SU-DHL-6 (cell line): ENCODE measurements around the gene PPP2R3C.
"Not testable (repeated sequence)": the region's sequence is repeated elsewhere in the genome, so short reads cannot be mapped to it uniquely, and the experiment has no call there.

Experiments
- H2AFZ ChIP-seq: fragments of 200-600 bp; sonication (generic); 2 replicates; pipeline ENCODE4 v1.6.1; 2014; ENCODE audit warnings: low read depth, mild to moderate bottlenecking, moderate library complexity, mixed read lengths, antibody characterized with exemption, low read length; ENCODE audit not compliant: severe bottlenecking
- H3F3A ChIP-seq: fragments of 200-600 bp; shearing (Covaris generic); 2 replicates; pipeline ENCODE4 v1.6.0; 2016; ENCODE audit warnings: antibody characterized with exemption, mild to moderate bottlenecking; ENCODE audit not compliant: insufficient read depth
- H3K27ac ChIP-seq: fragments of 200-600 bp; sonication (generic); 2 replicates; pipeline ENCODE4 v1.5.1; 2016; ENCODE audit warnings: low read depth, mild to moderate bottlenecking, low read length, moderate library complexity, mixed read lengths
- H3K27me3 ChIP-seq: fragments of 200-600 bp; sonication (generic), shearing (Covaris generic); 2 replicates; pipeline ENCODE4 v1.6.0; 2014; ENCODE audit warnings: mild to moderate bottlenecking, low read length
- H3K36me3 ChIP-seq: fragments of 200-600 bp; sonication (generic); 2 replicates; pipeline ENCODE4 v1.6.1; 2014; ENCODE audit warnings: mild to moderate bottlenecking, low read length, mixed read lengths
- H3K4me2 ChIP-seq: fragments of 300-600, 200-600 bp; shearing (Covaris generic), sonication (generic); 2 replicates; pipeline ENCODE4 v1.6.0; 2014; ENCODE audit warnings: low read length, low read depth, mild to moderate bottlenecking; ENCODE audit not compliant: poor library complexity, severe bottlenecking
- H3K4me3 ChIP-seq: fragments of 200-600 bp; sonication (generic); 2 replicates; pipeline ENCODE4 v1.5.1; 2014; ENCODE audit warnings: antibody characterized with exemption, low read length, mild to moderate bottlenecking, mixed read lengths; ENCODE audit not compliant: insufficient read depth, poor library complexity, severe bottlenecking
- H3K79me2 ChIP-seq: fragments of 200-600 bp; sonication (generic); 2 replicates; pipeline ENCODE4 v1.6.1; 2014; ENCODE audit warnings: mild to moderate bottlenecking, low read length, moderate library complexity; ENCODE audit not compliant: insufficient read depth
- H3K9ac ChIP-seq: fragments of 200-600 bp; sonication (generic); 2 replicates; pipeline ENCODE4 v1.7.0; 2014; ENCODE audit warnings: mild to moderate bottlenecking, low read length
- H3K9me2 ChIP-seq: fragments of 200-600 bp; sonication (generic); replicated peaks from 2 replicates; pipeline ENCODE4 v1.6.1; 2014; ENCODE audit warnings: low read length; ENCODE audit not compliant: insufficient read depth
- H3K9me3 ChIP-seq: fragments of 200-600 bp; sonication (generic); 2 replicates; pipeline ENCODE4 v1.6.1; 2014; ENCODE audit warnings: low read length, mixed read lengths; ENCODE audit not compliant: insufficient read depth
- H4K20me1 ChIP-seq: fragments of 200-600 bp; sonication (generic); 2 replicates; pipeline ENCODE4 v1.6.1; 2014; ENCODE audit warnings: low read depth, mild to moderate bottlenecking, antibody characterized with exemption, low read length, moderate library complexity, mixed read lengths
- EZH2phosphoT487 ChIP-seq: fragments of 200-600 bp; sonication (generic), shearing (Covaris generic); conservative IDR thresholded peaks from 2 replicates; pipeline ENCODE4 v1.6.1; 2018; ENCODE audit warnings: mild to moderate bottlenecking, antibody characterized with exemption, low read length, moderate library complexity, mixed read lengths
- TF ChIP-seq, protein P1 (sequence below): fragments of 200-600 bp; sonication (generic); IDR thresholded peaks from one replicate; pipeline ENCODE4 v1.5.1; 2017; ENCODE audit warnings: antibody characterized with exemption, mild to moderate bottlenecking, low read length, moderate library complexity; ENCODE audit not compliant: insufficient read depth, poor library complexity, severe bottlenecking

Gene PPP2R3C

GRCh38 chr14:35154016-35154415 lies 32.2 kb upstream of the PPP2R3C start:
- no peaks in the 10 kb centered on the region; the same call in 1 of the 2 replicates for H3K36me3 ChIP-seq
- no peak overlapping the region for H3K27ac ChIP-seq
- H3K79me2 ChIP-seq, result peaks cover 26% of the 10 kb centered on the region; the same call in 1 of the 2 replicates
- H3K4me3 ChIP-seq, result no peak overlapping the region
- 0 out of 2 replicates have a peak, but pooled peaks cover 3% of the 10 kb centered on the region for H3F3A ChIP-seq
- H3K9me2 ChIP-seq, result no peaks in the 10 kb centered on the region
- no peaks in the 10 kb centered on the region for H4K20me1 ChIP-seq
- no peak overlapping the region for H3K9ac ChIP-seq
- no peak overlapping the region for H2AFZ ChIP-seq
- H3K27me3 ChIP-seq, result no peaks in the 10 kb centered on the region
- no peak overlapping the region for H3K4me2 ChIP-seq
- no peaks in the 10 kb centered on the region for H3K9me3 ChIP-seq
- TF ChIP-seq EZH2phosphoT487, result no peak
- TF ChIP-seq, protein P1, sequence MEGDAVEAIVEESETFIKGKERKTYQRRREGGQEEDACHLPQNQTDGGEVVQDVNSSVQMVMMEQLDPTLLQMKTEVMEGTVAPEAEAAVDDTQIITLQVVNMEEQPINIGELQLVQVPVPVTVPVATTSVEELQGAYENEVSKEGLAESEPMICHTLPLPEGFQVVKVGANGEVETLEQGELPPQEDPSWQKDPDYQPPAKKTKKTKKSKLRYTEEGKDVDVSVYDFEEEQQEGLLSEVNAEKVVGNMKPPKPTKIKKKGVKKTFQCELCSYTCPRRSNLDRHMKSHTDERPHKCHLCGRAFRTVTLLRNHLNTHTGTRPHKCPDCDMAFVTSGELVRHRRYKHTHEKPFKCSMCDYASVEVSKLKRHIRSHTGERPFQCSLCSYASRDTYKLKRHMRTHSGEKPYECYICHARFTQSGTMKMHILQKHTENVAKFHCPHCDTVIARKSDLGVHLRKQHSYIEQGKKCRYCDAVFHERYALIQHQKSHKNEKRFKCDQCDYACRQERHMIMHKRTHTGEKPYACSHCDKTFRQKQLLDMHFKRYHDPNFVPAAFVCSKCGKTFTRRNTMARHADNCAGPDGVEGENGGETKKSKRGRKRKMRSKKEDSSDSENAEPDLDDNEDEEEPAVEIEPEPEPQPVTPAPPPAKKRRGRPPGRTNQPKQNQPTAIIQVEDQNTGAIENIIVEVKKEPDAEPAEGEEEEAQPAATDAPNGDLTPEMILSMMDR, result no peak

DNA sequence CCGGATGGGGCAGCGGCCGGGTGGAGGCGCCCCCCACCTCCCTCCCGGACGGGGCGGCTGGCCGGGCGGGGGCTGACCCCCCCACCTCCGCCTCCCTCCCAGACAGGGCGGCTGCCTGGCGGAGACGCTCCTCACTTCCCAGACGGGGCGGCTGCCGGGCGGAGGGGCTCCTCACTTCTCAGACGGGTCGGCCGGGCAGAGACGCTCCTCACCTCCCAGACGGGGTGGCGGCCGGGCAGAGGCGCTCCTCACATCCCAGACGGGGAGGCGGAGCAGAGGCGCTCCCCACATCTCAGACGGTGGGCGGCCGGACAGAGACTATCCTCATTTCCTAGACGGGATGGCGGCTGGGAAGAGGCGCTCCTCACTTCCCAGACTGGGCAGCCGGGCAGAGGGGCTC lies 30.7 kb upstream of the PPP2R3C start:
- not testable (repeated sequence) for H2AFZ ChIP-seq, H3K9me2 ChIP-seq, H3K27me3 ChIP-seq, H3K4me3 ChIP-seq, H4K20me1 ChIP-seq, H3K27ac ChIP-seq, H3K9ac ChIP-seq, H3K4me2 ChIP-seq, H3F3A ChIP-seq, H3K36me3 ChIP-seq, H3K9me3 ChIP-seq
- H3K79me2 ChIP-seq, result peaks cover 27% of the 10 kb centered on the region; the same call in 1 of the 2 replicates

DNA sequence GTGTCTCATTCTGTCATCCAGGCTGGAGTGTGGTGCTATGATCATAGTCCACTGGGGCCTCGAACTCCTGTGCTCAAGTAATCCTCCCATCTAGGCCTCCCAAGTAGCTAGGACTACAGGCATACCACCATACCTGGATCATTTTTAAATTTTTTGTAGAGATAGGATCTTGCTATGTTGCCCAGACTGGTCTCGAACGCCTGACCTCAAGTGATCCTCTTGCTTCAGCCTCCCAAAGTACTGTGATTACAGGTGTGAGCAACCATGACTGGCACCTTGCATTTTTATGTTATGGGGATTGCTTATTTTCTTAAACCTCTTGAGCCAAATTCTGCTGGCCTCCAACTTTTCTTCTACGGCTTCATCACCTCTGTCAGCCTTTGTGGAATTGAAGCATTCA lies 27.4 kb upstream of the PPP2R3C start:
- no peak overlapping the region for H2AFZ ChIP-seq
- no peaks in the 10 kb centered on the region for H3K9me3 ChIP-seq
- TF ChIP-seq, protein P1, result no peak
- no peak for TF ChIP-seq EZH2phosphoT487
- H3K4me2 ChIP-seq, result no peak overlapping the region
- H3K36me3 ChIP-seq, result no peaks in the 10 kb centered on the region; the same call in 1 of the 2 replicates
- H3K9ac ChIP-seq, result no peak overlapping the region
- peaks cover 36% of the 10 kb centered on the region for H3K79me2 ChIP-seq
- H3K27ac ChIP-seq, result no peak overlapping the region
- no peaks in the 10 kb centered on the region for H3K27me3 ChIP-seq
- H3K4me3 ChIP-seq, result no peak overlapping the region
- no peaks in the 10 kb centered on the region for H4K20me1 ChIP-seq
- no peaks in the 10 kb centered on the region for H3F3A ChIP-seq
- no peaks in the 10 kb centered on the region for H3K9me2 ChIP-seq

DNA sequence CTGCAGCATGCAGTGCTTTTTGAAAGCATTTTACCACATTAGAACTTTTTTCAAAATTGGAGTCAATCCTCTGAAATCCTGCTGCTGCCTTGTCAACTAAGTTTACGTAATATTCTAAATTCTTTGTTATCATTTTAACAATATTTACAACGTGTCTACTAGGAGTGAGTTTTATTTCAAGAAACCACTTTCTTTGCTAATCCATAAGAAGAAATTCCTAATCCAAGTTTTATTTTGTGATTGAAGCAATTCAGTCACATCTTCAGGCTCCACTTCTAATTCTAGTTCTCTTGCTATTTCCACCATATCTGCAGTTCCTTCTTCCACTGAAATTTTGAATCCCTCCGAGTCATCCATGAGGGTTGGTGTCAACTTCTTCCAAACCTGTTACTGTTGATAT lies 25.9 kb upstream of the PPP2R3C start:
- H3K27ac ChIP-seq, result no peak overlapping the region
- no peak overlapping the region for H3K4me2 ChIP-seq
- H3K36me3 ChIP-seq, result no peaks in the 10 kb centered on the region; the same call in 1 of the 2 replicates
- TF ChIP-seq, protein P1, result no peak
- no peak for TF ChIP-seq EZH2phosphoT487
- H3K9me3 ChIP-seq, result no peaks in the 10 kb centered on the region
- no peaks in the 10 kb centered on the region for H3F3A ChIP-seq
- H3K79me2 ChIP-seq, result peaks cover 34% of the 10 kb centered on the region
- H3K4me3 ChIP-seq, result no peak overlapping the region
- no peak overlapping the region for H2AFZ ChIP-seq
- no peaks in the 10 kb centered on the region for H3K27me3 ChIP-seq
- H3K9ac ChIP-seq, result no peak overlapping the region
- H3K9me2 ChIP-seq, result no peaks in the 10 kb centered on the region
- no peaks in the 10 kb centered on the region for H4K20me1 ChIP-seq
